ENCODE measurements around the gene IRF4.

The IRF4 gene

DNA sequence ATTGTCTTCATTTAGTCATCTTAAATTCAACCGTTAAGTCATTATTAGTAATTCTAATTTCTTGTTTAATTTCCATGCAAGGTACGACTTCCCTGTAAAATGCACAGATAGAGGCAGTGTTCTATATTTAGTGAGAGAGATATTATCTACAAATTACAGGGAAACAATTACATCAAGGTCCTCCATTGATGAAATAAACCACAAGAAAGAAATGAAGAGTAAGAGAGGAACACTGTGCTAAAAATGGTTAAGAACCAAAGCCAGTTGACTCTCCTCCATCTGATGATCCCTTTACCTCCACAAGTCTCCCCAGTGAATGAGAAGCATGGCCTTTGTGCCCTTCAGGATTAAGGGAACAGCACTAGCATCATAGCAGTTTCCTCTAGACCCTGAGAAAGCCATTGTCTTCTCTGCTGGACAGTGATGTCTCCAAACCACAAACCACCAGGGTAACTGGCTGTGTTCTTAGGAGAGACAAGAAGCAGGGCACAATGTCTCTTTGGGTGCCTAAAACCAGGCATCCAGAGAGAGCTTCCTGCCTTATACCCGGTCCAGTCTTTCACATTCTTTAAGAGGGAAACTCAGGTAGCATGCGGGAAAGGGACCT, 38.1 kb downstream of the IRF4 start:
- Histone ChIP-seq H3K4me3 (ENCODE audit: low read depth, low read length) (no peak overlapping the region), H3K36me3 (ENCODE audit: control insufficient read depth in 2 of 2, insufficient read depth in 1 of 2, low read length in 2 of 2) (no peaks in the 10 kb centered on the region), H3K4me1 (ENCODE audit: control insufficient read depth, insufficient read depth, low read length) (no peaks in the 10 kb centered on the region), H3K9me3 (ENCODE audit: control insufficient read depth, insufficient read depth, low read depth, low read length) (no peaks in the 10 kb centered on the region), H3K27ac (ENCODE audit: extremely low read depth, low read depth, low read length) (no peak overlapping the region)
- TF ChIP-seq ZNF350 (tag by site-specific recombination; IDR thresholded peaks at IDR 0.05) (no peak), ZNF544 (tag by site-specific recombination; IDR thresholded peaks at IDR 0.05) (no peak), KLF9 (tag by site-specific recombination; IDR thresholded peaks at IDR 0.05; ENCODE audit: low read depth) (no peak), ZNF394 (tag by site-specific recombination; IDR thresholded peaks at IDR 0.05; ENCODE audit: borderline replicate concordance) (no peak), ZNF561 (tag by site-specific recombination; IDR thresholded peaks at IDR 0.05; ENCODE audit: borderline replicate concordance) (no peak), ZNF221 (tag by site-specific recombination; IDR thresholded peaks at IDR 0.05; ENCODE audit: borderline replicate concordance) (no peak), IKZF3 (tag by site-specific recombination; IDR thresholded peaks at IDR 0.05) (no peak)
- TF ChIP-seq, protein P1, sequence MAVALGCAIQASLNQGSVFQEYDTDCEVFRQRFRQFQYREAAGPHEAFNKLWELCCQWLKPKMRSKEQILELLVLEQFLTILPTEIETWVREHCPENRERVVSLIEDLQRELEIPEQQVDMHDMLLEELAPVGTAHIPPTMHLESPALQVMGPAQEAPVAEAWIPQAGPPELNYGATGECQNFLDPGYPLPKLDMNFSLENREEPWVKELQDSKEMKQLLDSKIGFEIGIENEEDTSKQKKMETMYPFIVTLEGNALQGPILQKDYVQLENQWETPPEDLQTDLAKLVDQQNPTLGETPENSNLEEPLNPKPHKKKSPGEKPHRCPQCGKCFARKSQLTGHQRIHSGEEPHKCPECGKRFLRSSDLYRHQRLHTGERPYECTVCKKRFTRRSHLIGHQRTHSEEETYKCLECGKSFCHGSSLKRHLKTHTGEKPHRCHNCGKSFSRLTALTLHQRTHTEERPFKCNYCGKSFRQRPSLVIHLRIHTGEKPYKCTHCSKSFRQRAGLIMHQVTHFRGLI (tag by site-specific recombination; IDR thresholded peaks at IDR 0.05): no peak
- CTCF ChIA-PET: no interaction called here
- POLR2A ChIA-PET: no interaction called here

DNA sequence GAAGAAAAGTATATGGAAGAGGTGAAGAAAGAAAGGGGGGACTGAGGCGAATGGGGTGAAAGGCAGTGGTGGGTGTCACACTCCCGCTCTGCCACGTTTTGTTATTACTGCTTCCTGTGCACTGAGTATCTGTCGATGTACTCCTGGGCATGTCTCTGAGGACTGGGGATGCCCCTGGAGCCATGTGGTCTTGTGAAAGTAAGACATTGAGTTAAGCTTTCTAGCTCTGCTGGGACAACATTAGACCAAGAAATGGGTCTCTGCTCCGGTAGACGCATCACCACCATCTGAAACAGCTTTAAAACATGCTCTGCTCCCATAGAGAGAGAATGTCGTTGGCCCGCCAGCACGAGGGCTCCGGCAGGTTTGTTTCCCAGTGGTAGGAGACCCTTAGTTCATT, 40.0 kb downstream of the IRF4 start:
- CTCF ChIA-PET: interaction anchor here (0.6 kb wide), 1 partner anchor 356 kb away, joined by 4 read pairs; no protein-coding TSS in a partner anchor
- H3K4me1 ChIP-seq (ENCODE audit: control insufficient read depth, insufficient read depth, low read length): no peaks in the 10 kb centered on the region
- POLR2A ChIA-PET: no interaction called here
- H3K4me3 ChIP-seq (ENCODE audit: low read depth, low read length): no peak overlapping the region
- H3K36me3 ChIP-seq (ENCODE audit: control insufficient read depth in 2 of 2, insufficient read depth in 1 of 2, low read length in 2 of 2): no peaks in the 10 kb centered on the region
- H3K27ac ChIP-seq (ENCODE audit: extremely low read depth, low read depth, low read length): no peak overlapping the region
- H3K9me3 ChIP-seq (ENCODE audit: control insufficient read depth, insufficient read depth, low read depth, low read length): no peaks in the 10 kb centered on the region
- TF ChIP-seq GLI4 (tag by site-specific recombination; IDR thresholded peaks at IDR 0.05) (no peak), ZNF76 (tag by site-specific recombination; IDR thresholded peaks at IDR 0.05; ENCODE audit: borderline replicate concordance, low read depth) (no peak), ZNF514 (tag by site-specific recombination; IDR thresholded peaks at IDR 0.05) (no peak), ZSCAN16 (tag by site-specific recombination; IDR thresholded peaks at IDR 0.05) (no peak), ZNF529 (tag by site-specific recombination; IDR thresholded peaks at IDR 0.05; ENCODE audit: insufficient replicate concordance) (no peak), ZNF138 (tag by site-specific recombination; IDR thresholded peaks at IDR 0.05; ENCODE audit: borderline replicate concordance) (no peak), ZNF654 (tag by site-specific recombination; IDR thresholded peaks at IDR 0.05; ENCODE audit: low read depth) (no peak), ZNF707 (tag by site-specific recombination; IDR thresholded peaks at IDR 0.05) (no peak), ZSCAN23 (tag by site-specific recombination; IDR thresholded peaks at IDR 0.05) (no peak), ZNF140 (tag by site-specific recombination; IDR thresholded peaks at IDR 0.05) (no peak), OVOL3 (tag by site-specific recombination; IDR thresholded peaks at IDR 0.05) (no peak)
- TF ChIP-seq, protein P2, sequence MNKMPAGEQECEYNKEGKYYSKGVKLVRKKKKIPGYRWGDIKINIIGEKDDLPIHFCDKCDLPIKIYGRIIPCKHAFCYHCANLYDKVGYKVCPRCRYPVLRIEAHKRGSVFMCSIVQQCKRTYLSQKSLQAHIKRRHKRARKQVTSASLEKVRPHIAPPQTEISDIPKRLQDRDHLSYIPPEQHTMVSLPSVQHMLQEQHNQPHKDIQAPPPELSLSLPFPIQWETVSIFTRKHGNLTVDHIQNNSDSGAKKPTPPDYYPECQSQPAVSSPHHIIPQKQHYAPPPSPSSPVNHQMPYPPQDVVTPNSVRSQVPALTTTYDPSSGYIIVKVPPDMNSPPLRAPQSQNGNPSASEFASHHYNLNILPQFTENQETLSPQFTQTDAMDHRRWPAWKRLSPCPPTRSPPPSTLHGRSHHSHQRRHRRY (tag by site-specific recombination; IDR thresholded peaks at IDR 0.05): no peak
- TF ChIP-seq, protein P3, sequence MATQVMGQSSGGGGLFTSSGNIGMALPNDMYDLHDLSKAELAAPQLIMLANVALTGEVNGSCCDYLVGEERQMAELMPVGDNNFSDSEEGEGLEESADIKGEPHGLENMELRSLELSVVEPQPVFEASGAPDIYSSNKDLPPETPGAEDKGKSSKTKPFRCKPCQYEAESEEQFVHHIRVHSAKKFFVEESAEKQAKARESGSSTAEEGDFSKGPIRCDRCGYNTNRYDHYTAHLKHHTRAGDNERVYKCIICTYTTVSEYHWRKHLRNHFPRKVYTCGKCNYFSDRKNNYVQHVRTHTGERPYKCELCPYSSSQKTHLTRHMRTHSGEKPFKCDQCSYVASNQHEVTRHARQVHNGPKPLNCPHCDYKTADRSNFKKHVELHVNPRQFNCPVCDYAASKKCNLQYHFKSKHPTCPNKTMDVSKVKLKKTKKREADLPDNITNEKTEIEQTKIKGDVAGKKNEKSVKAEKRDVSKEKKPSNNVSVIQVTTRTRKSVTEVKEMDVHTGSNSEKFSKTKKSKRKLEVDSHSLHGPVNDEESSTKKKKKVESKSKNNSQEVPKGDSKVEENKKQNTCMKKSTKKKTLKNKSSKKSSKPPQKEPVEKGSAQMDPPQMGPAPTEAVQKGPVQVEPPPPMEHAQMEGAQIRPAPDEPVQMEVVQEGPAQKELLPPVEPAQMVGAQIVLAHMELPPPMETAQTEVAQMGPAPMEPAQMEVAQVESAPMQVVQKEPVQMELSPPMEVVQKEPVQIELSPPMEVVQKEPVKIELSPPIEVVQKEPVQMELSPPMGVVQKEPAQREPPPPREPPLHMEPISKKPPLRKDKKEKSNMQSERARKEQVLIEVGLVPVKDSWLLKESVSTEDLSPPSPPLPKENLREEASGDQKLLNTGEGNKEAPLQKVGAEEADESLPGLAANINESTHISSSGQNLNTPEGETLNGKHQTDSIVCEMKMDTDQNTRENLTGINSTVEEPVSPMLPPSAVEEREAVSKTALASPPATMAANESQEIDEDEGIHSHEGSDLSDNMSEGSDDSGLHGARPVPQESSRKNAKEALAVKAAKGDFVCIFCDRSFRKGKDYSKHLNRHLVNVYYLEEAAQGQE (tag by site-specific recombination; IDR thresholded peaks at IDR 0.05): no peak
- TF ChIP-seq, protein P4, sequence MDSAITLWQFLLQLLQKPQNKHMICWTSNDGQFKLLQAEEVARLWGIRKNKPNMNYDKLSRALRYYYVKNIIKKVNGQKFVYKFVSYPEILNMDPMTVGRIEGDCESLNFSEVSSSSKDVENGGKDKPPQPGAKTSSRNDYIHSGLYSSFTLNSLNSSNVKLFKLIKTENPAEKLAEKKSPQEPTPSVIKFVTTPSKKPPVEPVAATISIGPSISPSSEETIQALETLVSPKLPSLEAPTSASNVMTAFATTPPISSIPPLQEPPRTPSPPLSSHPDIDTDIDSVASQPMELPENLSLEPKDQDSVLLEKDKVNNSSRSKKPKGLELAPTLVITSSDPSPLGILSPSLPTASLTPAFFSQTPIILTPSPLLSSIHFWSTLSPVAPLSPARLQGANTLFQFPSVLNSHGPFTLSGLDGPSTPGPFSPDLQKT (IDR thresholded peaks at IDR 0.05; ENCODE audit: borderline replicate concordance, low read depth, low read length): no peak
- TF ChIP-seq, protein P5, sequence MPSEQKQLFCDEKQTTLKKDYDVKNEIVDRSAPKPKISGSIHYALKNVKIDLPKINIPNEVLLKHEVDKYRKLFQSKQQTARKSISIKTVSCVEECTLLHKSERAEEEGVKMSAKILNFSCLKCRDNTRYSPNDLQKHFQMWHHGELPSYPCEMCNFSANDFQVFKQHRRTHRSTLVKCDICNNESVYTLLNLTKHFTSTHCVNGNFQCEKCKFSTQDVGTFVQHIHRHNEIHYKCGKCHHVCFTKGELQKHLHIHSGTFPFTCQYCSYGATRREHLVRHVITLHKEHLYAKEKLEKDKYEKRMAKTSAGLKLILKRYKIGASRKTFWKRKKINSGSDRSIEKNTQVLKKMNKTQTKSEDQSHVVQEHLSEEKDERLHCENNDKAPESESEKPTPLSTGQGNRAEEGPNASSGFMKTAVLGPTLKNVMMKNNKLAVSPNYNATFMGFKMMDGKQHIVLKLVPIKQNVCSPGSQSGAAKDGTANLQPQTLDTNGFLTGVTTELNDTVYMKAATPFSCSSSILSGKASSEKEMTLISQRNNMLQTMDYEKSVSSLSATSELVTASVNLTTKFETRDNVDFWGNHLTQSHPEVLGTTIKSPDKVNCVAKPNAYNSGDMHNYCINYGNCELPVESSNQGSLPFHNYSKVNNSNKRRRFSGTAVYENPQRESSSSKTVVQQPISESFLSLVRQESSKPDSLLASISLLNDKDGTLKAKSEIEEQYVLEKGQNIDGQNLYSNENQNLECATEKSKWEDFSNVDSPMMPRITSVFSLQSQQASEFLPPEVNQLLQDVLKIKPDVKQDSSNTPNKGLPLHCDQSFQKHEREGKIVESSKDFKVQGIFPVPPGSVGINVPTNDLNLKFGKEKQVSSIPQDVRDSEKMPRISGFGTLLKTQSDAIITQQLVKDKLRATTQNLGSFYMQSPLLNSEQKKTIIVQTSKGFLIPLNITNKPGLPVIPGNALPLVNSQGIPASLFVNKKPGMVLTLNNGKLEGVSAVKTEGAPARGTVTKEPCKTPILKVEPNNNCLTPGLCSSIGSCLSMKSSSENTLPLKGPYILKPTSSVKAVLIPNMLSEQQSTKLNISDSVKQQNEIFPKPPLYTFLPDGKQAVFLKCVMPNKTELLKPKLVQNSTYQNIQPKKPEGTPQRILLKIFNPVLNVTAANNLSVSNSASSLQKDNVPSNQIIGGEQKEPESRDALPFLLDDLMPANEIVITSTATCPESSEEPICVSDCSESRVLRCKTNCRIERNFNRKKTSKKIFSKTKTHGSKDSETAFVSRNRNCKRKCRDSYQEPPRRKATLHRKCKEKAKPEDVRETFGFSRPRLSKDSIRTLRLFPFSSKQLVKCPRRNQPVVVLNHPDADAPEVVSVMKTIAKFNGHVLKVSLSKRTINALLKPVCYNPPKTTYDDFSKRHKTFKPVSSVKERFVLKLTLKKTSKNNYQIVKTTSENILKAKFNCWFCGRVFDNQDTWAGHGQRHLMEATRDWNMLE (tag by site-specific recombination; conservative IDR thresholded peaks at IDR 0.05; ENCODE audit: low read depth): no peak
